HG03378 (cell line): ENCODE data around the gene CLIP1.
"Not testable (repeated sequence)": the region's sequence is repeated elsewhere in the genome, so short reads cannot be mapped to it uniquely, and the experiment has no call there.

ENCODE experiments used
- ATAC-seq: cut with Tn5 transposase; IDR thresholded peaks from one replicate; pipeline ENCODE4 v1.9.1; 2021; ENCODE audit warnings: mild to moderate bottlenecking, moderate library complexity; ENCODE audit not compliant: unreplicated experiment

Gene CLIP1

GRCh38 chr12:122399592-122400373 is 22.7 kb downstream of the CLIP1 start:
- no peak for ATAC-seq

DNA sequence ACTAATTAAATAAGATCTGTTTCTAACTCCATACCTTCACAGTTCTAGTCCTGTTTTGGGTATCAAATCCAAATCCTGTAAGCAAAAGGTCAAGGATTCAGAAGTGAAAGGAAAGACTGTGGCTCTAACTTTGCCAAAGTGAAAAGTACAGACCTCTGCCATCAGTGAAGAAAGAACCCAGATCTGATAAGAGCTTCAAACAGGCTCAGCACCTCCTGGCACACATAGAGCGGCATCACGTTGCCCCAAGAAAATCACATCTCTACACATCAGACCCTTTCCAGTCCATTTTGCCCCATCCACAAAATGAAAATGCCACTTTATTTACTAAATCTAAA is 23.2 kb downstream of the CLIP1 start:
- no peak for ATAC-seq

DNA sequence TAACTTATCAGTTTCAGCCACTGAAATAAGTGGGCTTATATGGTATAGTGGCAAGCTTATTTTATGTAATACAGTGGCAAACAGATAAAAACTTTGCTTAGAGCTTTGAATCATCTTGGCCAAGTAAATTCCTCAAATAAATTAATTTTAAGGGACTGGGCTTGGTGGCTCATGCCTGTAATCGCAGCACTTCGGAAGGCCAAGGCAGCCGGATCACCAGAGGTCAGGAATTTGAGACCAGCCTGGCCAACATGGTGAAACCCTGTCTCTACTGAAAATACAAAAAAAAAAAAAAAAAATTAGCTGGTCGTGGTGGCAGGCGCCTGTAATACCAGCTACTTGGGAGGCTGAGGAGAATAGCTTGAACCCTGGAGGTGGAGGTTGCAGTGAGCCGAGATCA is 24.5 kb downstream of the CLIP1 start:
- ATAC-seq = not testable (repeated sequence)

DNA sequence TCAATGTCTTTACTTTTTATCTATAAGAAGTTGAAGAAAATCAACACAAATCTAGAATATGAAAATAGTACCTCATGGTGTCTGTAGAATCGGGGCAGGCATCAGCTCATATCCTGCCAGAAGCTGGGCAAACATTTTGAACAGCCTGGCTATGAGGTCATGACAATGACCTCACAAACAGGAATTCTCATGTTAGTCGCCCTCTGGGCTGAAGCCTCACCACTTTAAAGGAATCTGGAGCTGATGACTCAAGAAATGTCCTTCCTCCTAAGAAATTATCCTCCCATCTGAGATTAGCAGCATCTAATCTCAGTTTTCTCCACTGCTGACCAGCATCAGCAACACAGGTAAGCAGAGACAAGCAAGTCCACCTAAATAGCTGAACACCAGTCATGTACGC is 27.1 kb downstream of the CLIP1 start:
- no peak for ATAC-seq

DNA sequence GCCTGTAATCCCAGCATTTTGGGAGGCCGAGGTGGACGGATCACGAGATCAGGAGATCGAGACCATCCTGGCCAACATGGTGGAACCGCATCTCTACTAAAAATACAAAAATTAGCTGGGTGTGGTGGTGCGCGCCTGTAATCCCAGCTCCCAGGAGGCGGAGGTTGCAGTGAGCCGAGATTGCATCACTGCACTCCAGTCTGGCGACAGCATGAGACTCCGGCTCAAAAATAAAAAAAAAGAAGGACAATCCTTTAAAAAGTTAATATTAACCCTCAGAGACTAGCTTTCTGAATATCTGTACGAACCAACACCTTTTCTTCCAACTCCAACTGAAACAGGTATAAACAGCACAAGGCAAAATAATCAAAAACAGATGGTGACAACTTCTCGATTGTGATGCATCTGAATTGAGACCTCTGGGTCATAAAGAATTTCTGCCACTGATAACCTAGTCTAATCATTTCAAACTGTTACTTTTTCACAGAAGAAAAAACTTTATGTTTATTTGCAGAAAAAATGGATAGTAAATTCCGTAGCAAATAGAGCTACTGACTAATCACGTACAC is 27.8 kb downstream of the CLIP1 start:
- ATAC-seq = no peak

GRCh38 chr12:122393817-122394216 is 28.7 kb downstream of the CLIP1 start:
- ATAC-seq = no peak

DNA sequence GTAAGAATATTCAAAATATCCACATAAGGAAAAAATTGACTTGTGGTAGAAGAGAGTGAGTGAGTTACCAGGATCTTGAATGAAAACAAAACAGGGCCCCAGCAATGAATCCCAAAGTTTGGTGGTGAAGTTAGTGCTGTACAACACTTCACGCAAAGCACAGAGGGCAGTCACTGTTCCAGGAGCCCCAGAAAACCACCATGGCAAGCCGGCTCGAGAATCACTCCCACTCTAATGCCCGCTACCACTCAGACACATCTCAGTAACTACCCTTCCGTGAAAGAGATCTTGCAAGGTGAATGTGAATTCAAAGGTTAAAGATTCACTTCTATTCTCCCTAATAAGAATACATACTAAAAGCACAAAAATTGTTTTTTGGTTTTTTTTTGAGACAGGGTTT is 30.1 kb downstream of the CLIP1 start:
- no peak for ATAC-seq

DNA sequence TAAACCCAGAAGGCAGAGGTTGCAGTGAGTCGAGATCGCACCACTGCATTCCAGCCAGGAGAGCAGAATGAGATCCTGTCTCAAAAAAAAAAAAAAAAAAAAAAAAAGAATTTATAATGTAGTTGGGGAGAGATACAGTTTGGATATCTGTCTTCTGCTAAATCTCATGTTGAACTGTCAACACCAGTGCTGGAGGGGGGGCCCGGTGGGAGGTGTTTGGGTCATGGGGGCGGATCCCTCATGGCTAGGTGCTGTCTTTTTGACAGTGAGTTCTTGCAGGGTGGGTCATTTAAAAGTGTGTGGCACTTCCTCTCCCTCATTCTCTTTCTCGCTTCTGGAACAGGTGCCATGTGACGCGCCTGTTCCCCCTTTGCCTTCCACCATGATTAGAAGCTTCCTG is 32.8 kb downstream of the CLIP1 start:
- no peak for ATAC-seq

DNA sequence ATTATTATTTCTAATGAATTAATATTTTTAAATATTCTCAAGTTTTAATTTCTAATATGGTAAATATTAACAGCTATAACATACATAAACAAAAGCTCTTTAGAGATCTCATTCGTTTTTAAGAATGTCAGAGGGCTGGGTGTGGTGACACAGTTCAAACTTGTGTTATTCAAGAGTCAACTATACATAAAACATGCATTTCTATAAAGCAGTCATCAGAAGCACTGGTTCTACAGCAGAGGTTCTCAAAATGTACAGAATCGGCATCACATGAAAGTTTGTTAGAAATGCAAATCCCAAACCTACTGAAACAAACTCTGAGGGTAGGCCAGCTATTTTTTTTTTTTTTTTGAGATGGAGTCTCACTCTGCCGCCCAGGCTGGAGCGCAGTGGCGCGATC is 34.6 kb downstream of the CLIP1 start:
- ATAC-seq = no peak

GRCh38 chr12:122385171-122386016 is 37.1 kb downstream of the CLIP1 start:
- ATAC-seq = no peak

DNA sequence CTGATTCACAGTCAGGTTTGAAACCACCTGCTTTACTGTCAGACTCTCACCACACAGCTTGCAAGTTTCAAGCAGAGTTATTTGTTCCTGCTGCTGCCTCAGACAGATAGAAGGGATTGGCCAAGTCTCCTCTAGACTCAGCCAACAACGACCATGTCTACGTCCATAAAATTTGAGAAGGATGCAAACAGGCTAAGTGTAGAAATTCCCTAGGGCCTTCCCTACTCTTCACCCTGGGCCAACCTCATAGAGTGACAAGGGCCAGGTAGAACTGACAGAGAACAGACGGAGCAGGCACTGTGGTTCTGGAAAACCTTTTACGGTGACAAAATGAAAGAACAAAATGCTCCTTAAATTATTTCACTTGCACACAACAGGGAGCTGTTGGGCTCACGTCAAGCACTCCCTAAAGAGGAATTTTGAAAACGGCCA is 39.5 kb downstream of the CLIP1 start:
- no peak for ATAC-seq

- ATAC-seq = no peak
Measured at GRCh38 chr12:122381021-122381420, 41.4 kb downstream of the CLIP1 start.

DNA sequence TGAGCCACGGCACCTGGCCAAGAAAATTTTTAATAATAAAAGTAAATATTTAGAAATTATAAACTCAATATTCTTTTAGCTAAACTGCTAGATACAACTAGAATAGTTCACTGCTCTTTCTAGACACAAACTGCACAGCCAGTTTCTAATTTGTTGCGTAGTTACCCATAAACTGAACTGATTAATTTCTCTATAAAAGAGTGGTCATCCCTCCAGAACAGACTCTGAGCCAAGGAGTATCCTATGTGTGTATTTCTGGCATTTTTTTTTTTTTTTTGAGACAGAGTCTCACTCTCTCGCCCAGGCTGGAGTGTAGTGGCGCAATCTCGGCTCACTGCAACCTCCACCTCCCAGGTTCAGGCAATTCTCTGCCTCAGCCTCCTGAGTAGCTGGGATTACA is 45.7 kb downstream of the CLIP1 start:
- not testable (repeated sequence) for ATAC-seq

- ATAC-seq = no peak
Measured at GRCh38 chr12:122374707-122375106, 47.8 kb downstream of the CLIP1 start.

DNA sequence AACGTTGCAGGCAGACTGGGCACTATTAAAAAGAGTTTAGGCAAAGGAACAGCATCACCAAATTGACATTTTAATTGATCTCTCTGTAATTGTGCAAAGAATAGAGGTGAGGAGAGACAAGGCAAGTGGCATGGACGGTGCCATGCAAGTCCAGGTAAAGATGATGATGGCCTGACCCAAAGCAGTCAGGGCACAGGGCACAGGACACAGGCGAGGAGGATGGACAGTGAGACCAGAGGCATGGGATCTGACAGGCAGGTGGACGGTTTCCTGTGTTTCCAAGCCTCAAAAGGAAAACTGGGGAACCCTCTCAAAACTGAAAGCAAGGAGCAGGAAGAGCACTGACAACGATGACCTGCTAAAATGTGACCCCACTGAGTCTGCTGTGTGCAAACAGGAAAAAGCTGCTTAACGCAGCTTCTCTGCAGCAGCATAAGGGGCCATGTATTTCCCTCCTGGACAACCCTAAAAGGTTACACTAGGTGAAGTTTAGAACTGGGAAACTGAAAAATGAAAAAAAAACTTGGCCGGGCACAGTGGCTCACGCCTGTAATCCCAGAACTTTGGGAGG is 50.9 kb downstream of the CLIP1 start:
- ATAC-seq = no peak

DNA sequence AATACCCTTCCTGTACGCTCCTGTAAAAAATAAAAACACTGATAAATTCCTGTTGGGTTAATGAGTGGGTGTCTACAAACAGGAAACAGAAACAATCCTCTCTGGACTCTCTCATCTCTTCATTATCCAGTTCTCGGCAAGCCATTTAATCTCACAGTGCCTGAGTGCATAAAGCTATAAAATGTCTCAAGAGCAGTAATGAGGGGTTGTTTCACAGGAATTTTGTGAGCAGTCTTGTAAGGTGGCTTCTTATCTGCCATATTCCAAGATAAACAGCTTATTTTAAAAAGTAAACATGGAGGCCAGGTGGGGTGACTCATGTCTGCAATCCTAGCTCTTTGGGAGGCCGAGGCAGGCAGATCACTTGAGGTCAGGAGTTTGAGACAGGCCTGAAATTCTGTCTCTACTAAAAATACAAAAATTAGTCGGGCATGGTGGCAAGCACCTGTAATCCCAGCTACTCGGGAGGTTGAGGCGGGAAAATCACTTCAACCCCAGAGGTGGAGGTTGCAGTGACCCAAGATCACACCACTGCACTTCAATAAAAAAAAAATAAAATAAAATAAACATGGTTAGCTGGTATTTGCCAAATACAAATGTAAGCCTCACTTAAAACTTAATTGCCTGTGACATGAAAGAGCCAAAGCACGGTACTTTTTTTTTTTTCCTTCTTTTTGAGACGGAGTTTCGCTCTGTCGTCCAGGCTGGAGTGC is 54.0 kb downstream of the CLIP1 start:
- ATAC-seq = no peak

- not testable (repeated sequence) for ATAC-seq
Measured at GRCh38 chr12:122367632-122368031, 54.8 kb downstream of the CLIP1 start.

- ATAC-seq = no peak
Measured at GRCh38 chr12:122366685-122367475, 55.6 kb downstream of the CLIP1 start.

- not testable (repeated sequence) for ATAC-seq
Measured at GRCh38 chr12:122365226-122365625, 57.2 kb downstream of the CLIP1 start.

DNA sequence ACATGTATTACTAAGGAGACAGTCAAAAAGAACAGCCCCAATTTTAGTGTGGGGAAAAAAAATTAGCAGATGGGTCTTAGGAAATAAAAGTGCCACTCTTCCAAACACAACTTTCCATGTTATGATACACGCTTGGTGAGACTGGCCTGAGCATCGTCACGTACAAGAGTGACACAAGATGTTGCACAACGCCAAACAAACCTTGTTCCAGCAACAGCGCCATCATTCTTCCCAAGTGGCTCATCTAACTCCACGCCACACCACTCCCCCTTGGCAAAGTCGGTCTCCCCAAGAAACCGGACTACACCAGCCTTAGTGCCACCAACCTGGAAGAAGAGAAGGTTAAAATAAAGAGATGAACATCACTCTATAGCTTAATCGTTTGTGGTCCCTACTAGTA is 58.7 kb downstream of the CLIP1 start:
- no peak for ATAC-seq
